HEK293 (cell line): Measurements from ENCODE around the gene SLC35F3.

Experiments used
- CTCF ChIP-seq: fragments of 450-650 bp; formaldehyde crosslinking; IDR thresholded peaks from 2 replicates; pipeline ENCODE4 v1.5.1; 2016; ENCODE audit warnings: missing biosample characterization, missing genetic modification characterization
- IKZF3 ChIP-seq: fragments of 450-650 bp; IDR thresholded peaks from 2 replicates; pipeline ENCODE4 v1.5.0; 2018; ENCODE audit warnings: missing biosample characterization, mild to moderate bottlenecking, missing genetic modification characterization, moderate library complexity
- TCF7L2 ChIP-seq: IDR thresholded peaks from 2 replicates; pipeline ENCODE4 v1.6.1; 2011; ENCODE audit warnings: low read depth, mild to moderate bottlenecking, inconsistent platforms, low read length, moderate library complexity, borderline replicate concordance
- ZNF169 ChIP-seq: fragments of 450-650 bp; formaldehyde crosslinking; IDR thresholded peaks from 2 replicates; pipeline ENCODE4 v1.5.1; 2016; ENCODE audit warnings: missing biosample characterization, missing genetic modification characterization
- ZNF433 ChIP-seq: fragments of 450-650 bp; formaldehyde crosslinking; IDR thresholded peaks from 2 replicates; pipeline ENCODE4 v1.5.1; 2016; ENCODE audit warnings: missing biosample characterization, missing genetic modification characterization, low read depth
- ZNF777 ChIP-seq: fragments of 450-650 bp; formaldehyde crosslinking; IDR thresholded peaks from 2 replicates; pipeline ENCODE4 v1.5.1; 2017; ENCODE audit warnings: missing biosample characterization, missing genetic modification characterization, borderline replicate concordance
- TF ChIP-seq, protein P1 (sequence below): fragments of 450-650 bp; formaldehyde crosslinking; IDR thresholded peaks from 2 replicates; pipeline ENCODE4 v1.5.1; 2016; ENCODE audit warnings: missing biosample characterization, missing genetic modification characterization

- TF ChIP-seq IKZF3 (no peak), ZNF433 (tag by site-specific recombination) (no peak), CTCF (tag by site-specific recombination) (no peak), ZNF777 (tag by site-specific recombination) (no peak), TCF7L2 (no peak), ZNF169 (tag by site-specific recombination) (no peak)
- TF ChIP-seq, protein P1, sequence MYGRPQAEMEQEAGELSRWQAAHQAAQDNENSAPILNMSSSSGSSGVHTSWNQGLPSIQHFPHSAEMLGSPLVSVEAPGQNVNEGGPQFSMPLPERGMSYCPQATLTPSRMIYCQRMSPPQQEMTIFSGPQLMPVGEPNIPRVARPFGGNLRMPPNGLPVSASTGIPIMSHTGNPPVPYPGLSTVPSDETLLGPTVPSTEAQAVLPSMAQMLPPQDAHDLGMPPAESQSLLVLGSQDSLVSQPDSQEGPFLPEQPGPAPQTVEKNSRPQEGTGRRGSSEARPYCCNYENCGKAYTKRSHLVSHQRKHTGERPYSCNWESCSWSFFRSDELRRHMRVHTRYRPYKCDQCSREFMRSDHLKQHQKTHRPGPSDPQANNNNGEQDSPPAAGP (tag by site-specific recombination): no peak
These were observed 388.1 kb downstream of the SLC35F3 start for GRCh38 chr1:234292548-234292947.
